K562 (cell line): ENCODE measurements around the gene ACAP3. TPM values are rescaled to one million over a fixed set of nuclear protein-coding genes. Genes with fewer than 3 reads are reported as not detected.

ENCODE experiments used
- ARID3B ChIP-seq: fragments of 250-450 bp; sonication (Bioruptor Pico); IDR thresholded peaks from 2 replicates; pipeline ENCODE4 v1.4.0; 2020; ENCODE audit warnings: borderline replicate concordance
- CCNT2 ChIP-seq: IDR thresholded peaks from 2 replicates; pipeline ENCODE4 v1.6.1; 2011; ENCODE audit warnings: borderline replicate concordance, low read depth, mild to moderate bottlenecking, moderate library complexity, mixed read lengths, low read length; ENCODE audit not compliant: insufficient read length; ENCODE audit errors: extremely low read depth
- CEBPG ChIP-seq, 3 experiments: fragments of 200-800 bp in 1 of 3; sonication (Bioruptor generic) in 1 of 3; sonication (generic) in 1 of 3; formaldehyde crosslinking in 1 of 3; IDR thresholded peaks in 2 of 3; conservative IDR thresholded peaks in 1 of 3; 2 replicates each; pipeline versions ENCODE4 v1.6.1 to v1.8.0; 2016 to 2022; ENCODE audit warnings: missing compliant biosample characterization in 2 of 3, missing genetic modification characterization in 2 of 3, mild to moderate bottlenecking in 1 of 3, missing genetic modification reagents in 1 of 3
- ESRRB ChIP-seq: fragments of 250-450 bp; sonication (Bioruptor Pico); IDR thresholded peaks from 2 replicates; pipeline ENCODE4 v1.5.0; 2020; ENCODE audit warnings: mild to moderate bottlenecking, moderate library complexity, borderline replicate concordance
- HDAC8 ChIP-seq: fragments of 450-650 bp; IDR thresholded peaks from 2 replicates; pipeline ENCODE4 v1.6.1; 2016; ENCODE audit warnings: mild to moderate bottlenecking, missing genetic modification characterization, moderate library complexity, missing compliant biosample characterization
- HMG20A ChIP-seq: fragments of 450-650 bp; formaldehyde crosslinking; conservative IDR thresholded peaks from 2 replicates; pipeline ENCODE4 v1.4.0; 2020; ENCODE audit warnings: mild to moderate bottlenecking, mixed read lengths
- JUN ChIP-seq, 2 experiments: sonication (generic) in 1 of 2; formaldehyde crosslinking in 1 of 2; IDR thresholded peaks; 2 replicates each; pipeline versions ENCODE4 v1.6.1 to v1.8.0; 2012 to 2022; ENCODE audit warnings: borderline replicate concordance in 2 of 2, mild to moderate bottlenecking in 2 of 2, improper control_type of control experiment in 1 of 2, low read depth in 1 of 2, low read length in 1 of 2, missing genetic modification reagents in 1 of 2
- KAT2B ChIP-seq: IDR thresholded peaks from one replicate; pipeline ENCODE4 v1.6.1; 2012; ENCODE audit warnings: low read depth, mild to moderate bottlenecking, control low read depth, inconsistent platforms, low read length, moderate library complexity
- NCOA2 ChIP-seq, 2 experiments: fragments of 450-650 bp; IDR thresholded peaks; 2 replicates each; pipeline ENCODE4 v1.6.1; 2018; ENCODE audit warnings: mild to moderate bottlenecking in 2 of 2, moderate library complexity in 1 of 2; ENCODE audit not compliant: partially characterized antibody in 2 of 2
- PTTG1 ChIP-seq: fragments of 450-650 bp; IDR thresholded peaks from 2 replicates; pipeline ENCODE4 v1.6.1; 2016; ENCODE audit warnings: low read depth, mild to moderate bottlenecking, missing genetic modification characterization, missing compliant biosample characterization
- RBM34 ChIP-seq: fragments of 200-400 bp; formaldehyde crosslinking; IDR thresholded peaks from 2 replicates; pipeline ENCODE4 v1.6.1; 2018; ENCODE audit warnings: low read length, borderline replicate concordance; ENCODE audit not compliant: insufficient read depth
- ZBED1 ChIP-seq: IDR thresholded peaks from 2 replicates; pipeline ENCODE4 v1.6.1; 2014
- ZBTB43 ChIP-seq: sonication (generic); formaldehyde crosslinking; IDR thresholded peaks from 2 replicates; pipeline ENCODE4 v1.8.0; 2023; ENCODE audit warnings: mild to moderate bottlenecking, missing genetic modification reagents
- ZNF24 ChIP-seq: fragments of 450-650 bp; IDR thresholded peaks from 2 replicates; pipeline ENCODE4 v1.6.1; 2016
- ZNF311 ChIP-seq: fragments of 250-450 bp; sonication (Bioruptor Pico); IDR thresholded peaks from 2 replicates; pipeline ENCODE4 v1.4.0; 2020; ENCODE audit warnings: mild to moderate bottlenecking, moderate library complexity
- ZNF41 ChIP-seq: fragments of 250-450 bp; sonication (Bioruptor Pico); conservative IDR thresholded peaks from 2 replicates; pipeline ENCODE4 v1.4.0; 2020; ENCODE audit warnings: mild to moderate bottlenecking
- ZNF717 ChIP-seq: fragments of 250-450 bp; sonication (Bioruptor Pico); IDR thresholded peaks from 2 replicates; pipeline ENCODE4 v1.5.0; 2021
- polyA plus RNA-seq, 8 experiments: library from polyadenylated mRNA; depleted of rRNA in 4 of 8; stranded (reverse) in 5 of 8; unstranded in 3 of 8; fragments of >200 nt; fragmentation: Nextera tagmentation in 2 of 8; fragmentation: Illumina TruSeq in 1 of 8; extraction: Ambion mirVana in 2 of 8; extraction: Trizol in 1 of 8; gene quantifications; 2 replicates each; pipeline versions ENCODE4 v1.2.1 to v1.2.3, GENCODE V29; 2011 to 2014; ENCODE audit warnings: inconsistent platforms in 1 of 8, missing spikeins in 1 of 8
- total RNA-seq, 7 experiments: library from RNA; depleted of rRNA in 6 of 7; stranded (reverse); fragments of >200 nt in 6 of 7; fragmentation: Illumina TruSeq in 2 of 7; extraction: Trizol in 2 of 7; gene quantifications; 2 replicates each; pipeline versions ENCODE4 v1.2.1 to v1.2.3, GENCODE V29; 2011 to 2021; ENCODE audit warnings: low replicate concordance in 1 of 7
- TF ChIP-seq, protein P1 (sequence below), 2 experiments: IDR thresholded peaks in 1 of 2; conservative IDR thresholded peaks in 1 of 2; 2 replicates each; pipeline ENCODE4 v1.6.1; 2016; ENCODE audit warnings: low read depth in 2 of 2, mild to moderate bottlenecking in 1 of 2, missing compliant biosample characterization in 1 of 2, missing genetic modification characterization in 1 of 2, moderate library complexity in 1 of 2
- TF ChIP-seq, protein P2 (sequence below): fragments of 250-450 bp; sonication (Bioruptor Pico); IDR thresholded peaks from 2 replicates; pipeline ENCODE4 v1.4.0; 2020

Gene ACAP3
- total and polyA plus RNA-seq, 9 of the 15 experiments (the other 6 are each of a cell fraction or from before 2014, with no cell fraction given), result 0.01 to 49.0 (median 12.0) TPM

DNA sequence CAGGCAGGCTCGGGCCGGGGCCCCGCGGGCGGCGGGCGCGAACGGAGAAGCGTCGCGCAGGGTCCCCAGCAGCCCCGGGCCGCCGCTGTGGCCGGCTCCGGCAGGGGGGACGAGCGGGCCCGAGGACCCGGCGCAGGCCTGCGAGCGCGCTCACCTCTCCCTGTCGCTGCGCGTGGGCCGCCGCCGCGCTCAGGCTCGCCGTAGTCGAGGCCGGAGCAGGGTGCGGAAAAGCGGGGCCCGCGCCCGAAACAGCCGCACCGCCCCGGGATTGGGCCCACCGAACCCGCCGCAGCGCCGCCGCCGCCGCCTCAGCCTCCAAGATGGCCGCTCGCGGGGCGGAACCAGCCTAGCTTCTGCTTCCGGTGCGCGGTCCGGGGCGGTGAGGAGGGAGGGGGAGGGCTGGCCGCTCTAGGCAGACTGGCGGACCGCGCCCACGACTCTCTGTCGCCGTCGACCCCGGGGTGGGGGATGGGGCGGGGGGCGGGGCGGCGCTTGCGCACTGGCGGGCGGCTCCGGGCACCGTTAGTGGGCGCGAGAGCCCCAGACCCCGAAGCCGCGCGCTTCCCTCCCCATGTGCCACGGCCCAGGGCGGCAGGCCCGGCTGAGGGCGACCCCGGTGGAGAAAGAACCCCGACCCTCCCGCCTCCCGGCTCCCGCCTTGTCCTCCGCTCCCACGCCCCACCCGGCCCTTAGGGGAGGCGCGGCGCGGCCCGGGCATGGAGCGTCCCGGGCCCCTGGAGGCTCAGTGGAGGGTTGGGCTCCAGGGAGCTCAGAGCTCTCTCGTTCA is 34.0 kb downstream of the ACAP3 start, which contains the start of gene UBE2J2 (continued):
- TF ChIP-seq CCNT2 (peak; percentile 39), NCOA2 (IDR thresholded peaks at IDR 0.05; ENCODE audit: partially characterized antibody in 2 of 2) (no peak), ZNF717 (CRISPR knock-in tag) (no peak), CEBPG (CRISPR knock-in tag; IDR thresholded peaks at IDR 0.05) (no peak), CEBPG (tag; conservative IDR thresholded peaks at IDR 0.05 in 1 of 2, IDR thresholded peaks at IDR 0.05 in 1 of 2) (no peak), ZBTB43 (CRISPR knock-in tag) (no peak), KAT2B (no peak), HMG20A (CRISPR knock-in tag) (no peak), ZNF41 (CRISPR knock-in tag) (no peak), JUN (IDR thresholded peaks at IDR 0.05; ENCODE audit: borderline replicate concordance, low read depth, low read length) (no peak), JUN (CRISPR knock-in tag; IDR thresholded peaks at IDR 0.05; ENCODE audit: borderline replicate concordance) (no peak), ZNF24 (peak; percentile 42; the same call in 1 of the 2 replicates), ZBED1 (no peak; the same call in 1 of the 2 replicates), HDAC8 (tag) (no peak), PTTG1 (no peak), ZNF311 (CRISPR knock-in tag) (no peak), ESRRB (no peak), RBM34 (no peak), ARID3B (CRISPR knock-in tag) (no peak)
- TF ChIP-seq, protein P1, sequence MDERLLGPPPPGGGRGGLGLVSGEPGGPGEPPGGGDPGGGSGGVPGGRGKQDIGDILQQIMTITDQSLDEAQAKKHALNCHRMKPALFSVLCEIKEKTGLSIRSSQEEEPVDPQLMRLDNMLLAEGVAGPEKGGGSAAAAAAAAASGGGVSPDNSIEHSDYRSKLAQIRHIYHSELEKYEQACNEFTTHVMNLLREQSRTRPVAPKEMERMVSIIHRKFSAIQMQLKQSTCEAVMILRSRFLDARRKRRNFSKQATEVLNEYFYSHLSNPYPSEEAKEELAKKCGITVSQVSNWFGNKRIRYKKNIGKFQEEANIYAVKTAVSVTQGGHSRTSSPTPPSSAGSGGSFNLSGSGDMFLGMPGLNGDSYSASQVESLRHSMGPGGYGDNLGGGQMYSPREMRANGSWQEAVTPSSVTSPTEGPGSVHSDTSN (CRISPR knock-in tag; IDR thresholded peaks at IDR 0.05; ENCODE audit: low read depth), result no peak
- TF ChIP-seq, protein P1 (tag; conservative IDR thresholded peaks at IDR 0.05; ENCODE audit: low read depth), result no peak
- TF ChIP-seq, protein P2, sequence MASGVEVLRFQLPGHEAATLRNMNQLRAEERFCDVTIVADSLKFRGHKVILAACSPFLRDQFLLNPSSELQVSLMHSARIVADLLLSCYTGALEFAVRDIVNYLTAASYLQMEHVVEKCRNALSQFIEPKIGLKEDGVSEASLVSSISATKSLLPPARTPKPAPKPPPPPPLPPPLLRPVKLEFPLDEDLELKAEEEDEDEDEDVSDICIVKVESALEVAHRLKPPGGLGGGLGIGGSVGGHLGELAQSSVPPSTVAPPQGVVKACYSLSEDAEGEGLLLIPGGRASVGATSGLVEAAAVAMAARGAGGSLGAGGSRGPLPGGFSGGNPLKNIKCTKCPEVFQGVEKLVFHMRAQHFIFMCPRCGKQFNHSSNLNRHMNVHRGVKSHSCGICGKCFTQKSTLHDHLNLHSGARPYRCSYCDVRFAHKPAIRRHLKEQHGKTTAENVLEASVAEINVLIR (CRISPR knock-in tag), result no peak
